Activated naive CD4-positive, alpha-beta T cell treated with anti-CD3 and anti-CD28 coated beads for 36 hours (primary cell): ENCODE measurements around the gene TMIGD3. TPM values are rescaled to one million over a fixed set of nuclear protein-coding genes. Genes with fewer than 3 reads are reported as not detected.

Experiments
- CTCF ChIA-PET: fragments of 350-600 bp; sonication (Branson Sonifier 250); formaldehyde crosslinking; loops from one replicate; lab custom pipeline; 2021; ENCODE audit warnings: antibody characterized with exemption; lab: Charles Lee
- DNase-seq: peaks from one replicate; pipeline ENCODE4 v3.0.0-alpha.2; 2020
- H3K27ac Mint-ChIP-seq: one replicate; pipeline ENCODE4 v1.8.0; 2021; ENCODE audit warnings: mild to moderate bottlenecking, mixed read lengths
- H3K27me3 Mint-ChIP-seq: one replicate; pipeline ENCODE4 v1.8.0; 2021; ENCODE audit warnings: low read depth, mixed read lengths
- H3K36me3 Mint-ChIP-seq: one replicate; pipeline ENCODE4 v1.8.0; 2021; ENCODE audit warnings: low read depth, mixed read lengths
- H3K4me1 Mint-ChIP-seq: one replicate; pipeline ENCODE4 v1.8.0; 2021; ENCODE audit warnings: low read depth, mixed read lengths
- H3K4me3 Mint-ChIP-seq: one replicate; pipeline ENCODE4 v1.8.0; 2021; ENCODE audit warnings: mild to moderate bottlenecking, moderate library complexity, mixed read lengths
- H3K9me3 Mint-ChIP-seq: one replicate; pipeline ENCODE4 v1.8.0; 2021; ENCODE audit warnings: mixed read lengths
- intact Hi-C: fragments of 100-400 bp; cut with micrococcal nuclease; formaldehyde crosslinking; loops from one replicate; pipeline ENCODE4 v1.15.1; 2023
- total RNA-seq, 2 experiments: library from RNA; stranded (reverse); gene quantifications; one replicate each; pipeline ENCODE4 v1.2.3, GENCODE V29; 2021

Gene TMIGD3
- total RNA-seq, 2 experiments from 2014 or later, result not detected

DNA sequence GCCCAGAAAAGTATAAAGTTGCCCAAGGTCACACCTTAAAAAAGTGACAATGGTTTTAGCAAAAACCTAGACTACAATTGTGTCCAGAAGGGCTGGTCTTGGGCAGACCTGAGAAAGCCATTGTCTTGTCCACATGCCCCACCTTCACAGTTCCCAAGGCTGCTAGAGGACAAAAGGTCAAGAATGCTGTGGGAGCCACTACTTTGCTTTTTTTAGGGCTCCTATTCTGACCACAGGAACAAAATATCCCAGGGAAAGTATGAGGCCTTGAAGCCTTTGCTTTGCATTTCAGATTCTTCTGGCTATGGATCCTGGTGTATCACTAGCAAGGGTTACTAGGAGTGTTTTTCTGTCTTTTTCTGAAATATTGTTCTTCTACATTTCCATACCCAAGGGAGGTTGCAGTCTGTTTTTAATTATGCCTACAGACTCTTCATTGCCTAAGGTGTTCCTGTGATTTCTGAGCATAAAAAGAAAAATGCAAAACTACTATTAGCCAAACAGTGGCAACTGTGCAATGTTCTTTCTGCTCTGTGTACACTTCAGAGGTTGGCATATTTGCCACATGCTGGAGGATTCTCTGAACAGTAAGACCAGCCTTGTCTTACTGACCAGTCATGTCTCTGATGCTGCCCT lies 18.9 kb downstream of the TMIGD3 start:
- no peaks in the 10 kb centered on the region for H3K36me3 Mint-ChIP-seq
- peaks cover 10% of the 10 kb centered on the region for H3K4me1 Mint-ChIP-seq
- no peak overlapping the region for H3K27ac Mint-ChIP-seq
- DNase-seq, result no peak
- H3K4me3 Mint-ChIP-seq, result no peak overlapping the region
- intact Hi-C loops, result no loop called here
- H3K9me3 Mint-ChIP-seq, result no peaks in the 10 kb centered on the region
- no peaks in the 10 kb centered on the region for H3K27me3 Mint-ChIP-seq
- CTCF ChIA-PET, result interaction anchor here (1.7 to 6.0 kb wide), 2 partner anchors 24 to 282 kb away, joined by 7 to 41 read pairs; no protein-coding TSS in a partner anchor

DNA sequence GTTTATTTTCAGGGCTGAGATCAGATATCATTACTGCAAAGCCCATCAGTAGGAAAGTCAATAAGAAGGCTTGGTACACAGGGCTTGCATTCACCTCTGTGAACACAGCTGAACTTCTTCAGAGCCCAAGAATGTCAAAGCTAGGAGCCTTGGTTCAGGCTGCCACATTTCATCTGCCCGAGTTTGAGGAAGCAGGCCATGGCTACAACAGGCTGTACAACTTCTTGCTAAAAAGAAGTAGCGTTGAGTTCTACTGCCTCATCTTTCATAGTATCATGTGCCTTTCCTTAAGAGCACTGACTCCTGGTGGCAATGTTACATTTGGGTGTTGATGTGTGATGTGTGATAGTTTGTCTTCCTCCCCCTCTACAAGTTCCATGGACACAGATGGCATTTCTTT lies 19.6 kb downstream of the TMIGD3 start:
- Mint-ChIP-seq H3K36me3 (no peaks in the 10 kb centered on the region), H3K27ac (no peak overlapping the region), H3K9me3 (no peaks in the 10 kb centered on the region), H3K27me3 (no peaks in the 10 kb centered on the region), H3K4me1 (peaks cover 10% of the 10 kb centered on the region), H3K4me3 (no peak overlapping the region)
- DNase-seq, result no peak
- intact Hi-C loops, result no loop called here
- CTCF ChIA-PET, result interaction anchor here (6.0 kb wide), 1 partner anchor 24 kb away, joined by 41 read pairs; no protein-coding TSS in a partner anchor

DNA sequence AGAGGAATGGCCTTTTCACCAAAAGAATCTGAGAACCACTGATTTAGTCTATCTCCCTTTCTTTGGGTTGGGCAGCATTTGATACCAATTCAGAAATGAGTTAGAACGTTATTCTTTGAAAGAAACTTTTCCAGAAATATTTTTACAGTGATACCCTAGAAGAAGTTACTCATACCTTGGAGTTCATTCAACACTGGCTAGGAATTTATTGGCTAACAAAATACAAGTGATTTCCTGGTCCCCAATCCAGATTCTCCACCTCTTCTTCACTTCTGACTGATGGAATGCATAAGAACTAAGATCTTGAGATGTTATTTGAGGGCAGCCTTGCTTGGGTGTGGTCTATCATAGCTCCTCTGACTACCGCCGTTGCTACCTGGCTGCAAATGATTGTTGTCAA lies 20.3 kb downstream of the TMIGD3 start:
- Mint-ChIP-seq H3K9me3 (no peaks in the 10 kb centered on the region), H3K4me3 (no peak overlapping the region), H3K27me3 (no peaks in the 10 kb centered on the region), H3K27ac (no peak overlapping the region), H3K36me3 (peaks cover 3% of the 10 kb centered on the region), H3K4me1 (peaks cover 13% of the 10 kb centered on the region)
- intact Hi-C loops, result no loop called here
- DNase-seq, result no peak
- CTCF ChIA-PET, result interaction anchor here (2.1 to 6.0 kb wide), 4 partner anchors 25 to 284 kb away, joined by 8 to 41 read pairs (median 18); no protein-coding TSS in a partner anchor

DNA sequence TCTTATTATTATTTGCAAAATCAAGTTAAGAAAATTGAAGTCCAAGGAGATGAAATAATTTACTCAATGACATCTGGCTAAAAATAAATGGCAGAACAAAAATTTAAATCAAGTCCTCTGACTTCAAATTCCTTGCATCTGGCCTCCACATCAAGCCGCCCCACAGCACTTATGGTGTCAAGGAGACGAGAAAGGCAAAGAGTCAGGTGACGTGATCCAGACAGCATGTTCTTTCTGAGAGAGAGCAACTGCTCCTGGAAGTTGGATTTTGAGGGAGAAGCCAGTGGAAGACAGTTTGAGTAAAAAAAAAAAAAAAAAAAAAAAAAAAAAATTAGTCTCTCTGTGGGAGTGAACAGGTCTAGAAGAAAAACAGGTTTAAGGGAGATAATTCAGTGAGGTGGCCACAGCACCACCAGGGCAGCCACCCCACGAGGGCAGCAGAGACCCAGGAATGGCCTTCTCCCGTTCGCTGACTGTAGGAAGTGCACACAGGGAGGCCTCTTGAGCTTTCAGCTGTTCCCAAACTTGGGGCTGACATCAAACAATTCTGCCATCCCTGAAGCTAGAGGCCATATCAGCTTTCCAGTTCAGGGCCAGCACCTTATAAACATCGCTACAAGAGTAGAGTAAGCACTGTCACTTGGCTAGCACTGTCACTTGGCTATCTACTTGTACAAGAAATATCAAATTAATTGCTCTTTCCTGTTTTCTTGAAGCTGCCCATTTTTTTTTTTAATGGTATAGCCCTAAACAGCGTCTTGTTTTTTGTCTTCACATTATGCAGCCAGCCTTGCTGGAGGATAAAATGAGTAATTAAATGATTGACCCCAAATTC lies 21.8 kb downstream of the TMIGD3 start:
- no peak overlapping the region for H3K27ac Mint-ChIP-seq
- intact Hi-C loops, result loop anchor here (1.0 kb wide), 4 partner anchors 26 to 288 kb away; partner anchors contain the start of gene DDX20
- no peaks in the 10 kb centered on the region for H3K27me3 Mint-ChIP-seq
- CTCF ChIA-PET, result interaction anchor here (0.6 to 6.0 kb wide), 26 partner anchors 10 to 837 kb away, joined by 3 to 41 read pairs (median 4); partner anchors contain the start of genes ADORA3 and TMIGD3
- H3K4me1 Mint-ChIP-seq, result peaks cover 29% of the 10 kb centered on the region
- H3K4me3 Mint-ChIP-seq, result no peak overlapping the region
- DNase-seq, result peak; percentile 87
- no peaks in the 10 kb centered on the region for H3K9me3 Mint-ChIP-seq
- H3K36me3 Mint-ChIP-seq, result peaks cover 10% of the 10 kb centered on the region

DNA sequence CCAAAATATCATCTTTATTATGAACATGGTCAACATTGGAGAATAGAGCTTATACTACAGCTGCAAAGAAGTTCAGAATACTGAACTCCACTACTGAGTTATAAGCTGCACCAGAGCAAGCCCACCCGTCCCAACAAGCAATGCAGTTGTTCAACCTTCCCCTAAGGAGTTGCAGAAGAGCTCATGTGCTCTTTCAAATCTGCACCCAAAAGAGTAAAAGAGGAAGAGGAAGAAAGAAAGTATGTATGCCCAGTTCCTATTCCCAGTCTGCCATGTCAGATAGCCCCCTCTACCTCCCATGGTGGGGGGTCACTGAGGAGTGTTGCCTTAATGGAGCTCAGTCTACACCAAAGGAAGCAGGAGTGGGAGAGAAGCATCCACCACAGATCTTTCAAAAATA lies 22.8 kb downstream of the TMIGD3 start:
- H3K36me3 Mint-ChIP-seq, result peaks cover 10% of the 10 kb centered on the region
- H3K4me3 Mint-ChIP-seq, result no peak overlapping the region
- no peak overlapping the region for H3K27ac Mint-ChIP-seq
- intact Hi-C loops, result loop anchor here (1.0 kb wide), 4 partner anchors 27 to 289 kb away; partner anchors contain the start of gene DDX20
- H3K27me3 Mint-ChIP-seq, result no peaks in the 10 kb centered on the region
- no peaks in the 10 kb centered on the region for H3K9me3 Mint-ChIP-seq
- peaks cover 38% of the 10 kb centered on the region for H3K4me1 Mint-ChIP-seq
- DNase-seq, result no peak
- CTCF ChIA-PET, result interaction anchor here (0.7 to 6.0 kb wide), 6 partner anchors 10 to 288 kb away, joined by 3 to 41 read pairs (median 7); no protein-coding TSS in a partner anchor

DNA sequence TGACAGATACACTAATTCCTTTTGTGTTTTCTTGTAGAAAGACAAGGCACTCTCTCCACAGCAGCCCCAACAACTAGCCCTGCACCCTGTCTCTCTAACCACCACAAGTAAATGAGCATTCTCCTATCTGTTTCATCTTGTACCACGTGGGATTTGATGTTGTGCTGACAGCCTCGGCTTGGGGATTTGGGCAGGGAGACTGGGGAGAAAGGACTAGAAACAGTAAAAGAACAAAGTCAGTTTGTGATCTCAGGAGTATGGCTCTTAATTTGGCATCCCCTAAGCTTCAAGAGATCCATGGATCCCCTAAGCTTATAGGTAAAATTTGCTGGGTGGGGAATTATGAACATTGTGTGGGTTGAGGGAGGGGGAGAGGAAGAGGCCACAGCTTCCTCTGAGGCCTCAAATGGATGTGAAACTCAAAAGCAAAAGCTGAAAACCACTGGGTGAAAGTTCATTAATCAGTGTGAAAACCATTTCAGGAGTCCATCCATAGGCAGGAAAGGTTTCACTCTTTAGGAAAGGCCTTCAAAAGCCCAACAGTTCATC lies 26.6 kb downstream of the TMIGD3 start:
- peaks cover 46% of the 10 kb centered on the region for H3K4me1 Mint-ChIP-seq
- H3K4me3 Mint-ChIP-seq, result peak overlapping the region; percentile 17
- H3K9me3 Mint-ChIP-seq, result no peaks in the 10 kb centered on the region
- H3K27me3 Mint-ChIP-seq, result no peaks in the 10 kb centered on the region
- intact Hi-C loops, result no loop called here
- peaks cover 15% of the 10 kb centered on the region for H3K36me3 Mint-ChIP-seq
- CTCF ChIA-PET, result interaction anchor here (0.6 to 3.8 kb wide), 12 partner anchors 11 to 293 kb away, joined by 3 to 27 read pairs (median 3); no protein-coding TSS in a partner anchor
- DNase-seq, result peak; percentile 50
- peak overlapping the region; percentile 71 for H3K27ac Mint-ChIP-seq

DNA sequence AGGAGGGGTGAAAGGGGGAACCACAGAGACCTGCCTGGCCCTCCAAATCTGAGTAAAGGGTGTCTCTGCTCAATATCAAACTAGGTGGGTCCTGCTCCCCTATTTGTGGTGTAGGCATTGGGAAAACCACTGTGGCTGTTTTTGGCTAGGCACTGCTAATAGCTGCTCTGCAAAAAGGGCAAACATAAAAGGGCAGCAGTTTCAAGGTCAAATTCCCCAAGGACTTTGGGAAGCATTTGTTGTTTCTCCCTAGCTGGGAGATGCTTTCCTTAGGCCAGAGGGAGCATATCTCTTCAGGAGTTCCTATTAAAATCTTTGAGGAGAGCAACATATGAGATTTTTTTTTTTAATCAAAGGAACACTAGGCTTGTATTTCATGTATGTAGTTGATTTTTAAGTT lies 27.2 kb downstream of the TMIGD3 start:
- Mint-ChIP-seq H3K36me3 (peaks cover 15% of the 10 kb centered on the region), H3K9me3 (no peaks in the 10 kb centered on the region), H3K27me3 (no peaks in the 10 kb centered on the region), H3K4me1 (peaks cover 43% of the 10 kb centered on the region), H3K27ac (peak overlapping the region; percentile 71), H3K4me3 (peak overlapping the region; percentile 39)
- no peak for DNase-seq
- CTCF ChIA-PET, result interaction anchor here (0.6 to 3.8 kb wide), 9 partner anchors 10 to 291 kb away, joined by 3 to 27 read pairs (median 4); no protein-coding TSS in a partner anchor
- intact Hi-C loops, result no loop called here

DNA sequence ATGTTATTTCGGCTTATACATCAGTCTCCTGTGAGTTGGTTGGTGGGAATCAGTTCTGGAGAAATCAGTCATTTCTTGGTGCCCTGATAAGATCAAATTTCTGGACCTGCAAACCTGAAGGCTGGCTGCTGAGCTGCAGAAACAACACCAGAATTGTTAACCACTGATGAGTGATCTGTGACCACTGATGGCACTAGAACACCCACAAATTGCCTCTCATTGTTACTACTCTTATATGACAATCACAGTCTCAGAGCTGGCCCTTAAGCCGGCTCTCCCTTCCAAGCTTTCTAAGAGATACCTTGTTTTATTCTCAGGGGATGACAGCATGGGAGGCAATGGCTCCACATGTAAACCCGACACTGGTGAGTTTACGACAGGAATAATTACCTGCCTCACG lies 27.7 kb downstream of the TMIGD3 start:
- DNase-seq, result peak; percentile 50
- CTCF ChIA-PET, result interaction anchor here (0.5 to 3.8 kb wide), 5 partner anchors 9 to 272 kb away, joined by 3 to 27 read pairs (median 6); no protein-coding TSS in a partner anchor
- intact Hi-C loops, result loop anchor here (1.0 kb wide), 2 partner anchors 21 to 32 kb away; no protein-coding TSS in a partner anchor
- Mint-ChIP-seq H3K4me3 (peak overlapping the region; percentile 39), H3K27ac (peak overlapping the region; percentile 96), H3K9me3 (no peaks in the 10 kb centered on the region), H3K4me1 (peaks cover 43% of the 10 kb centered on the region), H3K36me3 (peaks cover 15% of the 10 kb centered on the region), H3K27me3 (no peaks in the 10 kb centered on the region)

DNA sequence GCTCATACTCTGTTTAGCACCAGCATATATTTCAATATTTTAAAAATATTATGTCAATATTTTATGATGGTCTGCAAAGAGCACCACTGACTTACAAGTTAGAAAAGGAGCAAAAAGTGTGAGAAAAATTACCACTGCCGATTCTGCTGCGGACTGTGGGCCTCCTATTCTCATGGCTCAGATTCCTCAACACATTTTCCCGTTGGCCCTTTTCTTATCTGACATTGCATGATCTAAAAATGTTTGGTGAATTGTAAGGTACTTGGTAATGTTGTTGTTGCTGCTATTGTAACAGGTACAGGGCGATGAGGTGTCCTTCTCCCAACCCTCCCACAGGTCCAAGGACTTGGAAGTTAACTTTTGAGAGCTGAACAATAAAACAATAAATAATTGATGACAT lies 28.9 kb downstream of the TMIGD3 start:
- Mint-ChIP-seq H3K4me3 (peak overlapping the region; percentile 83), H3K27me3 (no peaks in the 10 kb centered on the region), H3K9me3 (no peaks in the 10 kb centered on the region), H3K36me3 (peaks cover 15% of the 10 kb centered on the region), H3K27ac (peak overlapping the region; percentile 96), H3K4me1 (peaks cover 40% of the 10 kb centered on the region)
- CTCF ChIA-PET, result interaction anchor here (0.9 to 3.8 kb wide), 4 partner anchors 8 to 34 kb away, joined by 6 to 27 read pairs (median 7); no protein-coding TSS in a partner anchor
- intact Hi-C loops, result loop anchor here (1.0 to 5.0 kb wide), 2 partner anchors 281 to 592 kb away; partner anchors contain the start of gene DDX20
- no peak for DNase-seq

DNA sequence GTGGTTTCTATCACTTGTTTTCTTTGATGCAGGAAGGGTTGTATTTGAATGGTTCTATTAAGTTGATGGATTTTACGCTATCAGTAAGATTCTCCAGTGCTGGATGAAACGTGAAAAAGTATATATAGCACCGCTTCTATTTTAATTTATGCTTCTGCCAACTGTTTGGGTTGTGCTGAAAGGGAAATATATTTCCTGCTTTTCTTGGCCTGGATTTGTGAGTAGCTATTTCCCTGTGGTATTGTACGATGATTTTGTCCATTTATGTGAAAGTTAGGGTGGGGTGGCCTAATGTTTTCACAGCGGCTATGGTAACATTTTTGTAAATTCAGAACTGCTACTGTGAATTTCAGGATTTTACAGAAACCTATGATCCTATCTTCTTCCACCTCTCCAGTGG lies 29.3 kb downstream of the TMIGD3 start:
- no peaks in the 10 kb centered on the region for H3K27me3 Mint-ChIP-seq
- peaks cover 15% of the 10 kb centered on the region for H3K36me3 Mint-ChIP-seq
- peak overlapping the region; percentile 83 for H3K4me3 Mint-ChIP-seq
- CTCF ChIA-PET, result interaction anchor here (1.7 to 3.8 kb wide), 2 partner anchors 21 to 34 kb away, joined by 8 to 27 read pairs; no protein-coding TSS in a partner anchor
- peak overlapping the region; percentile 96 for H3K27ac Mint-ChIP-seq
- intact Hi-C loops, result loop anchor here (1.0 to 5.0 kb wide), 2 partner anchors 281 to 592 kb away; partner anchors contain the start of gene DDX20
- DNase-seq, result no peak
- no peaks in the 10 kb centered on the region for H3K9me3 Mint-ChIP-seq
- peaks cover 40% of the 10 kb centered on the region for H3K4me1 Mint-ChIP-seq

DNA sequence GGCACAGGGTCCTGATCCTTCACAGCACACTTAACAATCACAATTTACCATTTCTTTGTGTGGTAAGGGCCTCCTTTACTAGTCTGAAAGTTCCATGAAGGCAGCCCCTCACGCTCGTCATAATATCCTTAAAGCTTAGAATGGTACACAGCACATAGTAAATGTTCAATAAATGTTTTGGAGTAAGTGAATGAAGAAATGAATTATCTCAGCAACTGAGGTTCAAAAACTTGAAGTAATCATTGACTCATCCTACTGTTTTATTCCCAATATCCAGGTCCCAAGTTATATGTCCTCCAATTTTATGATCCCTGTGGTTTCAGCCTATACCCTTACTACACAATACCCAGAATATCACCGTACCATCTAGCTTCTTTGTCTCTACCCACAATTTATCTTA lies 31.9 kb downstream of the TMIGD3 start:
- Mint-ChIP-seq H3K4me3 (no peak overlapping the region), H3K4me1 (peaks cover 30% of the 10 kb centered on the region), H3K27ac (no peak overlapping the region), H3K9me3 (no peaks in the 10 kb centered on the region), H3K36me3 (peaks cover 6% of the 10 kb centered on the region), H3K27me3 (no peaks in the 10 kb centered on the region)
- intact Hi-C loops, result loop anchor here (1.0 to 5.0 kb wide), 6 partner anchors 22 to 589 kb away; partner anchors contain the start of genes ATP5PB and WDR77
- CTCF ChIA-PET, result interaction anchor here (0.6 to 2.2 kb wide), 3 partner anchors 17 to 37 kb away, joined by 4 to 9 read pairs (median 5); no protein-coding TSS in a partner anchor
- no peak for DNase-seq
